ENCODE results near the gene POLR2C. TPM values are rescaled to one million over a fixed set of nuclear protein-coding genes. Genes with fewer than 3 reads are reported as not detected.

The POLR2C gene
- total RNA-seq, 4 donors from 2014 or later: 80.0 to 141 (median 100.0) TPM

DNA sequence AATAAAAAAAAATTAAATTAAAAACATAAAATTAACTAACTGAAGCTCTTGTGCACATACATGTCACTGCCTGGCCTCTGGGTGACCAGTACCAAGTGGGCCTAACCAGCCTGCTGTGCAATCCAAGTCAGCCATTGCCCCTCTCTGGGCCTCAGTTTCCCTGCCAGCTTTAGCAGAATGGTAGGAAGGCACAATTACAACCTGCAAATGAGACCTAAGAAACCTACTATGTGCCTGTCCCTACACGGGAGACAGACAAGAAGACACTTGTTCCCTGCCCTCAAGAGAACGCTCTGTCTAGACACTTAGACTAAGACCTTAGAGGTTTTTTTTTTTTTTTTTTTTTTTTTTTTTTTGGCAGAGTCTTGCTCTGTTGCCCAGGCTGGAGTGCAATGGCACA lies 17.0 kb upstream of the POLR2C start:
- Histone ChIP-seq H3K4me1 (peaks cover 0 to 49% (median 12%) of the 10 kb centered on the region in 3 donors), H3K4me3 (no peak overlapping the region), H3K27ac (no peak overlapping the region), H3K27me3 (no peaks in the 10 kb centered on the region), H3K36me3 (peaks cover 0 to 3% of the 10 kb centered on the region in 2 donors), H3K9me3 (no peaks in the 10 kb centered on the region)
- TF ChIP-seq, protein P1, sequence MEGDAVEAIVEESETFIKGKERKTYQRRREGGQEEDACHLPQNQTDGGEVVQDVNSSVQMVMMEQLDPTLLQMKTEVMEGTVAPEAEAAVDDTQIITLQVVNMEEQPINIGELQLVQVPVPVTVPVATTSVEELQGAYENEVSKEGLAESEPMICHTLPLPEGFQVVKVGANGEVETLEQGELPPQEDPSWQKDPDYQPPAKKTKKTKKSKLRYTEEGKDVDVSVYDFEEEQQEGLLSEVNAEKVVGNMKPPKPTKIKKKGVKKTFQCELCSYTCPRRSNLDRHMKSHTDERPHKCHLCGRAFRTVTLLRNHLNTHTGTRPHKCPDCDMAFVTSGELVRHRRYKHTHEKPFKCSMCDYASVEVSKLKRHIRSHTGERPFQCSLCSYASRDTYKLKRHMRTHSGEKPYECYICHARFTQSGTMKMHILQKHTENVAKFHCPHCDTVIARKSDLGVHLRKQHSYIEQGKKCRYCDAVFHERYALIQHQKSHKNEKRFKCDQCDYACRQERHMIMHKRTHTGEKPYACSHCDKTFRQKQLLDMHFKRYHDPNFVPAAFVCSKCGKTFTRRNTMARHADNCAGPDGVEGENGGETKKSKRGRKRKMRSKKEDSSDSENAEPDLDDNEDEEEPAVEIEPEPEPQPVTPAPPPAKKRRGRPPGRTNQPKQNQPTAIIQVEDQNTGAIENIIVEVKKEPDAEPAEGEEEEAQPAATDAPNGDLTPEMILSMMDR (IDR thresholded peaks at IDR 0.05): no peak
- TF ChIP-seq POLR2AphosphoS5 (IDR thresholded peaks at IDR 0.05) (no peak), EP300 (IDR thresholded peaks at IDR 0.05) (no peak), POLR2A (IDR thresholded peaks at IDR 0.05) (no peak)
- no peak for ATAC-seq
- 93 to 100% methylated on average over 2 of the region's 2 CpGs for WGBS, 2 donors (ENCODE audit: low coverage in 1 of 2)

GRCh38 chr16:57446531-57447185 lies 15.8 kb upstream of the POLR2C start:
- TF ChIP-seq POLR2A (IDR thresholded peaks at IDR 0.05): no peak
- no peak for TF ChIP-seq EP300 (IDR thresholded peaks at IDR 0.05)
- TF ChIP-seq POLR2AphosphoS5 (IDR thresholded peaks at IDR 0.05): no peak
- TF ChIP-seq, protein P1 (IDR thresholded peaks at IDR 0.05): no peak
- WGBS, 2 donors (ENCODE audit: low coverage in 1 of 2): 5 to 12% methylated on average over 3 to 4 of the region's 28 CpGs
- peak; percentile 15 for ATAC-seq
- H3K4me3 ChIP-seq: peak overlapping the region; percentile 81 to 88
- peaks cover 0 to 55% (median 12%) of the 10 kb centered on the region in 3 donors for H3K4me1 ChIP-seq
- H3K27me3 ChIP-seq: no peaks in the 10 kb centered on the region
- peak overlapping the region; percentile 85 to 95 (median 94) for H3K27ac ChIP-seq
- H3K9me3 ChIP-seq: no peaks in the 10 kb centered on the region
- H3K36me3 ChIP-seq: peaks cover 0 to 11% of the 10 kb centered on the region in 2 donors

- Histone ChIP-seq H3K9me3 (no peaks in the 10 kb centered on the region), H3K4me1 (peaks cover 0 to 55% (median 12%) of the 10 kb centered on the region in 3 donors), H3K27ac (peak within 1 kb of the TSS; percentile 85 to 95 (median 94)), H3K4me3 (peak within 1 kb of the TSS; percentile 81 to 88), H3K36me3 (peaks cover 0 to 18% of the 10 kb centered on the region in 2 donors), H3K27me3 (no peaks in the 10 kb centered on the region)
- 0% methylated on average over 6 to 8 of the region's 68 CpGs for WGBS, 2 donors (ENCODE audit: low coverage in 1 of 2)
- ATAC-seq: peak; percentile 99
- TF ChIP-seq, protein P1 (IDR thresholded peaks at IDR 0.05): peak in 1 of 4 experiments; percentile 29
- no peak for TF ChIP-seq EP300 (IDR thresholded peaks at IDR 0.05)
- peak; percentile 82 for TF ChIP-seq POLR2AphosphoS5 (IDR thresholded peaks at IDR 0.05)
- peak; percentile 88 to 89 for TF ChIP-seq POLR2A (IDR thresholded peaks at IDR 0.05)
Observed at GRCh38 chr16:57447186-57447962, 15.1 kb upstream of the POLR2C start, which contains the start of the genes CIAPIN1 and COQ9. TSS of gene CIAPIN1 (minus strand) at chr16:57447385. CDS start at chr16:57440928, 6,457 bp downstream. TSS of gene COQ9 (plus strand) at chr16:57447479. CDS start at chr16:57447506, 27 bp downstream.

DNA sequence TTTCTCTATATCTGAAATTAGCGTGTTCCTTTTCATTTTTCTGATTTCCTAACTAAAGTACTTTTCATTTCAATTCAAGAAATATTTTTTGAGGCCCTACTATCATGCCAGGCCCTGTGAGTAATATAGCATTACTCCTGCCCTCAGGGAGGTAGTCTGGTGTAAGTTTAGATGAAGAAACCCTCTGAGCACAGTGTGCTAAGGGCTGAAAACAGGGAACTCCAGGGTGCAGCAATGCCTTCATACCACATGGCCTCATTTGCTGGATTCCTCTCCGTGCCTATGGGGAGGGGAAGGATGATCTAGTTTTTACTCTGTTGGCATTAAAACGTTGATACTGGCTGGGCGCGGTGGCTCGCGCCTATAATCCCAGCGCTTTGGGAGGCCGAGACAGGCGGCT lies 10.5 kb upstream of the POLR2C start:
- H3K27me3 ChIP-seq: no peaks in the 10 kb centered on the region
- no peak overlapping the region for H3K4me3 ChIP-seq
- H3K9me3 ChIP-seq: no peaks in the 10 kb centered on the region
- WGBS, 2 donors (ENCODE audit: low coverage in 1 of 2): 93% methylated on average over 1 of the region's 10 CpGs; no CpG with 5 or more reads in 1 of the 2 donors
- no peak overlapping the region for H3K27ac ChIP-seq
- TF ChIP-seq EP300 (IDR thresholded peaks at IDR 0.05) (no peak), POLR2A (IDR thresholded peaks at IDR 0.05) (no peak)
- TF ChIP-seq, protein P1 (IDR thresholded peaks at IDR 0.05): no peak
- H3K4me1 ChIP-seq: peaks cover 0 to 35% (median 5%) of the 10 kb centered on the region in 3 donors
- ATAC-seq: no peak
- peaks cover 3 to 65% of the 10 kb centered on the region in 2 donors for H3K36me3 ChIP-seq

Measured in gastroesophageal sphincter (tissue), 4 donors.